SU-DHL-6 (cell line): ENCODE results near the gene ZNF563.

Source experiments
- H2AFZ ChIP-seq: fragments of 200-600 bp; sonication (generic); 2 replicates; pipeline ENCODE4 v1.6.1; 2014; ENCODE audit warnings: low read depth, mild to moderate bottlenecking, moderate library complexity, mixed read lengths, antibody characterized with exemption, low read length; ENCODE audit not compliant: severe bottlenecking
- H3F3A ChIP-seq: fragments of 200-600 bp; shearing (Covaris generic); 2 replicates; pipeline ENCODE4 v1.6.0; 2016; ENCODE audit warnings: antibody characterized with exemption, mild to moderate bottlenecking; ENCODE audit not compliant: insufficient read depth
- H3K27ac ChIP-seq: fragments of 200-600 bp; sonication (generic); 2 replicates; pipeline ENCODE4 v1.5.1; 2016; ENCODE audit warnings: low read depth, mild to moderate bottlenecking, low read length, moderate library complexity, mixed read lengths
- H3K27me3 ChIP-seq: fragments of 200-600 bp; sonication (generic), shearing (Covaris generic); 2 replicates; pipeline ENCODE4 v1.6.0; 2014; ENCODE audit warnings: mild to moderate bottlenecking, low read length
- H3K36me3 ChIP-seq: fragments of 200-600 bp; sonication (generic); 2 replicates; pipeline ENCODE4 v1.6.1; 2014; ENCODE audit warnings: mild to moderate bottlenecking, low read length, mixed read lengths
- H3K4me2 ChIP-seq: fragments of 300-600, 200-600 bp; shearing (Covaris generic), sonication (generic); 2 replicates; pipeline ENCODE4 v1.6.0; 2014; ENCODE audit warnings: low read length, low read depth, mild to moderate bottlenecking; ENCODE audit not compliant: poor library complexity, severe bottlenecking
- H3K4me3 ChIP-seq: fragments of 200-600 bp; sonication (generic); 2 replicates; pipeline ENCODE4 v1.5.1; 2014; ENCODE audit warnings: antibody characterized with exemption, low read length, mild to moderate bottlenecking, mixed read lengths; ENCODE audit not compliant: insufficient read depth, poor library complexity, severe bottlenecking
- H3K79me2 ChIP-seq: fragments of 200-600 bp; sonication (generic); 2 replicates; pipeline ENCODE4 v1.6.1; 2014; ENCODE audit warnings: mild to moderate bottlenecking, low read length, moderate library complexity; ENCODE audit not compliant: insufficient read depth
- H3K9ac ChIP-seq: fragments of 200-600 bp; sonication (generic); 2 replicates; pipeline ENCODE4 v1.7.0; 2014; ENCODE audit warnings: mild to moderate bottlenecking, low read length
- H3K9me2 ChIP-seq: fragments of 200-600 bp; sonication (generic); replicated peaks from 2 replicates; pipeline ENCODE4 v1.6.1; 2014; ENCODE audit warnings: low read length; ENCODE audit not compliant: insufficient read depth
- H3K9me3 ChIP-seq: fragments of 200-600 bp; sonication (generic); 2 replicates; pipeline ENCODE4 v1.6.1; 2014; ENCODE audit warnings: low read length, mixed read lengths; ENCODE audit not compliant: insufficient read depth
- H4K20me1 ChIP-seq: fragments of 200-600 bp; sonication (generic); 2 replicates; pipeline ENCODE4 v1.6.1; 2014; ENCODE audit warnings: low read depth, mild to moderate bottlenecking, antibody characterized with exemption, low read length, moderate library complexity, mixed read lengths
- EZH2phosphoT487 ChIP-seq: fragments of 200-600 bp; sonication (generic), shearing (Covaris generic); conservative IDR thresholded peaks from 2 replicates; pipeline ENCODE4 v1.6.1; 2018; ENCODE audit warnings: mild to moderate bottlenecking, antibody characterized with exemption, low read length, moderate library complexity, mixed read lengths
- TF ChIP-seq, protein P1 (sequence below): fragments of 200-600 bp; sonication (generic); IDR thresholded peaks from one replicate; pipeline ENCODE4 v1.5.1; 2017; ENCODE audit warnings: antibody characterized with exemption, mild to moderate bottlenecking, low read length, moderate library complexity; ENCODE audit not compliant: insufficient read depth, poor library complexity, severe bottlenecking

Gene ZNF563

DNA sequence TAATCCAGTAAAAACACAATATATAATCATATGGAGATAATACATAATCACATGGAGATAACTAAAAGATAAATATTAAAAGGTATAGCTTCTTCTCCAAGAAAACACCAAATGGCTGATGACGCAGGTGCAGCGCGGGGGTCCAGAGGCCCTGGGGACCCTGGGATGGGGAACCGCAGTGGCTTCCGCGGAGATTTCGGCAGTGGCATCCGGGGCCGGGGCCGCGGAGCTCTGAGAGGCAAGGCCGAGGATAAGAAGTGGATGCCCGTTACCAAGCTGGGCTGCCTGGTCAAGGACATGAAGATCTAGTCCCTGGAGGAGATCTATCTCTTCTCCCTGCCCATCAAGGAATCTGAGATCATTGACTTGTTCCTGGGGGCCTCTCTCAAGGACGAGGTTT is 49.2 kb downstream of the ZNF563 start:
- H3K9ac ChIP-seq: no peak overlapping the region
- H3K4me2 ChIP-seq: no peak overlapping the region
- H3K27ac ChIP-seq: no peak overlapping the region
- H3K36me3 ChIP-seq: peaks cover 13% of the 10 kb centered on the region
- H3K4me3 ChIP-seq: no peak overlapping the region
- peaks cover 81% of the 10 kb centered on the region for H3K79me2 ChIP-seq
- no peaks in the 10 kb centered on the region for H3F3A ChIP-seq
- H3K9me3 ChIP-seq: peaks cover 2% of the 10 kb centered on the region; the same call in 1 of the 2 replicates
- H4K20me1 ChIP-seq: no peaks in the 10 kb centered on the region
- no peaks in the 10 kb centered on the region for H3K9me2 ChIP-seq
- no peaks in the 10 kb centered on the region for H3K27me3 ChIP-seq
- no peak overlapping the region for H2AFZ ChIP-seq
- TF ChIP-seq, protein P1, sequence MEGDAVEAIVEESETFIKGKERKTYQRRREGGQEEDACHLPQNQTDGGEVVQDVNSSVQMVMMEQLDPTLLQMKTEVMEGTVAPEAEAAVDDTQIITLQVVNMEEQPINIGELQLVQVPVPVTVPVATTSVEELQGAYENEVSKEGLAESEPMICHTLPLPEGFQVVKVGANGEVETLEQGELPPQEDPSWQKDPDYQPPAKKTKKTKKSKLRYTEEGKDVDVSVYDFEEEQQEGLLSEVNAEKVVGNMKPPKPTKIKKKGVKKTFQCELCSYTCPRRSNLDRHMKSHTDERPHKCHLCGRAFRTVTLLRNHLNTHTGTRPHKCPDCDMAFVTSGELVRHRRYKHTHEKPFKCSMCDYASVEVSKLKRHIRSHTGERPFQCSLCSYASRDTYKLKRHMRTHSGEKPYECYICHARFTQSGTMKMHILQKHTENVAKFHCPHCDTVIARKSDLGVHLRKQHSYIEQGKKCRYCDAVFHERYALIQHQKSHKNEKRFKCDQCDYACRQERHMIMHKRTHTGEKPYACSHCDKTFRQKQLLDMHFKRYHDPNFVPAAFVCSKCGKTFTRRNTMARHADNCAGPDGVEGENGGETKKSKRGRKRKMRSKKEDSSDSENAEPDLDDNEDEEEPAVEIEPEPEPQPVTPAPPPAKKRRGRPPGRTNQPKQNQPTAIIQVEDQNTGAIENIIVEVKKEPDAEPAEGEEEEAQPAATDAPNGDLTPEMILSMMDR: no peak
- no peak for TF ChIP-seq EZH2phosphoT487

DNA sequence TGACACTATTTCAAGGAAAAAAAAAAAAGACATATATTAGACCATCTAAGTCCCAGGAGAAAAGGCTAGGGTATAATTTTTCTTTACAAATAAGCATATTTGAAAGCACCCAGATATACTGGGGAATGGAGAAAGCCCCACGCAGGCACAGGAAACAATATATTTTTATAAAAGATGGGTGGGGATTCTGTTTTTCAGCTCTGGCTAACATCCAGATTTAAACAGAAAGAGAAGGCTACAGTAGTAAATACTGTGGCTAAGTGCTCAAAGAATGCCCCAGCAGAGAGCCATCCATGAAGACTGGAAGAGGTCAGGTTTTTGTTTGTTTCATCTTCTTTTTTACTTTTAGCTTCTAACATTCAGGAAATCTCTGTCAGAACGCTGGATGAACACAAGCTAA is 54.7 kb downstream of the ZNF563 start:
- Histone ChIP-seq H3K27ac (no peak overlapping the region), H2AFZ (no peak overlapping the region), H3K4me3 (no peak overlapping the region), H4K20me1 (no peaks in the 10 kb centered on the region), H3F3A (no peaks in the 10 kb centered on the region), H3K9me3 (peaks cover 27% of the 10 kb centered on the region), H3K27me3 (no peaks in the 10 kb centered on the region), H3K79me2 (peaks cover 76% of the 10 kb centered on the region), H3K36me3 (peaks cover 49% of the 10 kb centered on the region), H3K9ac (no peak overlapping the region), H3K9me2 (no peaks in the 10 kb centered on the region), H3K4me2 (no peak overlapping the region)
- TF ChIP-seq, protein P1: no peak
- TF ChIP-seq EZH2phosphoT487: no peak

DNA sequence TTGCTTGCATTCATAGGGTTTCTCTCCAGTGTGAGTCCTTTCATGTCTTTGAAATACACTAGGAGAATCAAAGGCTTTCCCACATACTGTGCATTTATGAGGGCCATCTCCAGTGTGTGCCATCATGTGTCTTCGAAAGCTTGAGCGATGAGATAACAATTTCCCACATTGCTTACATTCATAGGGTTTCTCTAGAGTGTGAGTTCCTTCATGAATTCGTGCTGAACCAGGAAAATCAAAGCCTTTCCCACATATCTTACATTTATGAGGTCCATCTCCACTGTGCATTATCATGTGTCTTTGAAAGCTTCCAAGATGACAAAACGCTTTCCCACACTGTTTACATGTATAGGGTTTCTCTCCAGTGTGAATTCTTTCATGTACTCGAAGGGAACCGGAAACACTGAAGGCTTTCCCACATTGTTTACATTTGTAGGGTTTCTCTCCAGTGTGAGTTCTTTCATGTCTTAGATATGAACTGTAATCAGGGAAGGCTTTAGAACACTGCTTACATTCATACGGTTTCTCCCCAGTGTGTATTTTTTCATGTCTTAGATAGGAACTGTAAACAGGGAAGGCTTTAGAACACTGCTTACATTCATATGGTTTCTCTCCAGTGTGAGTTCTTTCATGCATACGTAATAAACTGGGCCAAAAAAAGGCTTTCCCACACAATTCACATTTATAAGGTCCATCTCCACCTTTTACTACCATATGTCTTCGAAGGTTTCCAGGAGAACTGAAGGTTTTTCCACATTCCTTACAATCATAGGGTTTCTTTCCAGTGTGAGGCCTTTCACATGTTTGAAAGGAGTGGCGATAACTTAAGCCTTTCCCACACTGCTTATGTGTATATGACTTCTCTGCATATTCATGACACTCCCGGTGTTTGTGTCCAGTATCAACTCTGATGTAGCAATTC is 60.2 kb downstream of the ZNF563 start:
- peaks cover 52% of the 10 kb centered on the region for H3K9me3 ChIP-seq
- no peaks in the 10 kb centered on the region for H3K27me3 ChIP-seq
- H3K36me3 ChIP-seq: peaks cover 61% of the 10 kb centered on the region
- no peaks in the 10 kb centered on the region for H3K9me2 ChIP-seq
- no peak overlapping the region for H2AFZ ChIP-seq
- no peak for TF ChIP-seq EZH2phosphoT487
- TF ChIP-seq, protein P1: no peak
- peak overlapping the region; percentile 15 for H3K4me3 ChIP-seq
- no peak overlapping the region for H3K9ac ChIP-seq
- no peaks in the 10 kb centered on the region for H3F3A ChIP-seq
- no peak overlapping the region for H3K4me2 ChIP-seq
- no peak overlapping the region for H3K27ac ChIP-seq
- H3K79me2 ChIP-seq: peaks cover 26% of the 10 kb centered on the region
- H4K20me1 ChIP-seq: no peaks in the 10 kb centered on the region
